Measurements from ENCODE around the gene HAAO.

Gene HAAO

GRCh38 chr2:42827647-42828486 lies 35.5 kb upstream of the HAAO start:
- TF ChIP-seq, protein P1, sequence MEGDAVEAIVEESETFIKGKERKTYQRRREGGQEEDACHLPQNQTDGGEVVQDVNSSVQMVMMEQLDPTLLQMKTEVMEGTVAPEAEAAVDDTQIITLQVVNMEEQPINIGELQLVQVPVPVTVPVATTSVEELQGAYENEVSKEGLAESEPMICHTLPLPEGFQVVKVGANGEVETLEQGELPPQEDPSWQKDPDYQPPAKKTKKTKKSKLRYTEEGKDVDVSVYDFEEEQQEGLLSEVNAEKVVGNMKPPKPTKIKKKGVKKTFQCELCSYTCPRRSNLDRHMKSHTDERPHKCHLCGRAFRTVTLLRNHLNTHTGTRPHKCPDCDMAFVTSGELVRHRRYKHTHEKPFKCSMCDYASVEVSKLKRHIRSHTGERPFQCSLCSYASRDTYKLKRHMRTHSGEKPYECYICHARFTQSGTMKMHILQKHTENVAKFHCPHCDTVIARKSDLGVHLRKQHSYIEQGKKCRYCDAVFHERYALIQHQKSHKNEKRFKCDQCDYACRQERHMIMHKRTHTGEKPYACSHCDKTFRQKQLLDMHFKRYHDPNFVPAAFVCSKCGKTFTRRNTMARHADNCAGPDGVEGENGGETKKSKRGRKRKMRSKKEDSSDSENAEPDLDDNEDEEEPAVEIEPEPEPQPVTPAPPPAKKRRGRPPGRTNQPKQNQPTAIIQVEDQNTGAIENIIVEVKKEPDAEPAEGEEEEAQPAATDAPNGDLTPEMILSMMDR (IDR thresholded peaks at IDR 0.05; ENCODE audit: extremely low read depth, insufficient read depth, missing control alignments) = peak; percentile 98
- in situ Hi-C loops (cut with MboI; ENCODE audit: low pct_unique_long_range_greater_than_20kb, low sequenced_read_pairs, unreplicated experiment) = no loop called here
- peak; percentile 83 for DNase-seq (ENCODE audit: low spot score)

- in situ Hi-C loops (cut with MboI; ENCODE audit: low pct_unique_long_range_greater_than_20kb, low sequenced_read_pairs, unreplicated experiment) = no loop called here
Observed at GRCh38 chr2:42826231-42826630, 33.8 kb upstream of the HAAO start.

GRCh38 chr2:42824454-42824807 lies 32.0 kb upstream of the HAAO start:
- DNase-seq (ENCODE audit: low spot score) = no peak
- TF ChIP-seq, protein P1 (IDR thresholded peaks at IDR 0.05; ENCODE audit: extremely low read depth, insufficient read depth, missing control alignments) = no peak
- in situ Hi-C loops (cut with MboI; ENCODE audit: low pct_unique_long_range_greater_than_20kb, low sequenced_read_pairs, unreplicated experiment) = no loop called here

More at GRCh38 chr2:42826231-42826630, 33.8 kb upstream of the HAAO start:
- TF ChIP-seq, protein P1 (IDR thresholded peaks at IDR 0.05; ENCODE audit: extremely low read depth, insufficient read depth, missing control alignments) = no peak
- DNase-seq (ENCODE audit: low spot score) = no peak

DNA sequence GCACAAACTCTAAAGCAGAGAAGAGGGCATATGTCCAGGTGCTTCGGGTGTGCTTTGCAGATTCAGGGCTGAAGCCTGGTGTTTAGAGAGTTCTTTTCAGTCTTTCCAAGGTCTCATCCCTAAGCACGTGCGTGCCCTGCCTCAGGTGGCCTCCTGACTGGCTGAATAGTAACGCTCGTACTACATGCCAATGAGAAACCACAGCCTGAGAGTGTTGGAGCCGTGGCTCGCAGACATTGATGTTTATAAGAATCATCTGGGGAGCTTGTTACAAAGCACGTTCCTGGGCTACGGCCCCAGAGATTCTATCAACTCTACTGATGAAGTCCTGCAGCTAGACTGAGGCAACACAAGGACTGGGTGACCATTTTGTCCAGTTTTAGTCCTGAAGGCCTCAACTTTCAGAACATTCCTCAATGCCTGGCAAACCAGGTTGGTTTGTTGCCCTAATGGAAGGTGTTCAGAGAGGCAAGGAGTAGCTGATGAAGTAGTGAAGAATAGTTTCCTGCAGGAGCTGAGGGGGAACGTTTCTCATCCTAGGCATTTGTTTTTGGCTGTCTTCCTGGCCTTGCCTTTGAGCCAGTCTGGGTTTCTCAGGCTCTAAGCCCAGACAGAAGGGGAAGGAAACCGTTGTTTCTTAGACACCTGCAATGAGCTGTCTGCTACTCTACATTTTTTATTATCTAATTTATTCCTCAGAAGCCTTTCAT lies 31.5 kb upstream of the HAAO start:
- TF ChIP-seq, protein P1 (IDR thresholded peaks at IDR 0.05; ENCODE audit: extremely low read depth, insufficient read depth, missing control alignments) = no peak
- in situ Hi-C loops (cut with MboI; ENCODE audit: low pct_unique_long_range_greater_than_20kb, low sequenced_read_pairs, unreplicated experiment) = no loop called here
- DNase-seq (ENCODE audit: low spot score) = no peak

- in situ Hi-C loops (cut with MboI; ENCODE audit: low pct_unique_long_range_greater_than_20kb, low sequenced_read_pairs, unreplicated experiment) = no loop called here
- DNase-seq (ENCODE audit: low spot score) = no peak
Observed at GRCh38 chr2:42819160-42819559, 26.8 kb upstream of the HAAO start.

GRCh38 chr2:42815726-42816125 lies 23.3 kb upstream of the HAAO start:
- TF ChIP-seq, protein P1 (IDR thresholded peaks at IDR 0.05; ENCODE audit: extremely low read depth, insufficient read depth, missing control alignments) = no peak
- in situ Hi-C loops (cut with MboI; ENCODE audit: low pct_unique_long_range_greater_than_20kb, low sequenced_read_pairs, unreplicated experiment) = no loop called here
- DNase-seq (ENCODE audit: low spot score) = no peak

More at GRCh38 chr2:42819160-42819559, 26.8 kb upstream of the HAAO start:
- TF ChIP-seq, protein P1 (IDR thresholded peaks at IDR 0.05; ENCODE audit: extremely low read depth, insufficient read depth, missing control alignments) = no peak
